Measurements from ENCODE around the gene ODAD3.

The ODAD3 gene

DNA sequence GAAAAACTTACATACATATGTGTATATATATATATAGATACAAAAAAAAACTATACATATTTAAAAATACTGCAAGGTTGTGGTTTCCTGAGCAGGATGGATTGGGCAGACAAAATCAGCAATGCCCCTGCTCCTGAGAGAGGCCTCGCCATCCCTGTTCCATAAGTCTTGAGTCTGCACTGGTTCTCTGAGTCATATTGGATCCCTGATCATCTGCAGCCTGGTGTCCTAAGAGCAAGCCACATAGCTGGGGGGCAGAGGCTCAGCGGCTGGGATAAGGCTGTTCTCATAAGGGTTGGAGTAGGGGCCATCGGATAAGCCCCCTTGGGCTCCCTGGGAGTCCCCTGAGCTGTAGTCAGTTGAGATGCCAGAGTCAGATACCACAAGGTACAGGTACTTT, 57.2 kb downstream of the ODAD3 start:
- no peak overlapping the region for H3K27ac ChIP-seq (ENCODE audit: low read depth, low read length)
- H3K9ac ChIP-seq (ENCODE audit: low read length) = no peak overlapping the region

DNA sequence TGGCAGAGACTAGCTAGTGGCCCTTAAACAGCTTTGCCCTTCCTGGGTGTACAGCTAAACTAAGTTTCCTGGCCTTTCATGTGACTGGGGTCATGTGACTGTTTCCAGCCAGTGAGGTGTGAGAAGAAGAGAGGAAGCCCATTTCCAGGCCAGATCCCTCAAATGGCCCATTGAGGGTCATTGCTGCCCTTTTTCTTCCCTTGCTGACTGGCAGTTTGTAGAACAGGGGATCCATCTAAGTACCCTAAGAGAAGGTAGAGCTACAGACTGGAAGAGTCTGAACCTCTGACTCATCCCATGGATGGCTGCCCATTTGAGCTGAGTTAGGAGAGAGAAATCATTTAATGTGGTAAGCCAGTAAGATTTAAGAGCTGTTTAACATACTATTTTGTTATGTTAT, 57.7 kb downstream of the ODAD3 start:
- Histone ChIP-seq H3K9me3 (ENCODE audit: low read length) (no peaks in the 10 kb centered on the region), H3K4me3 (ENCODE audit: low read depth in 1 of 2, low read length in 2 of 2) (no peak overlapping the region), H3K27ac (ENCODE audit: low read depth, low read length) (peak overlapping the region; percentile 70), H3K36me3 (ENCODE audit: insufficient read depth, low read length) (no peaks in the 10 kb centered on the region), H3K9ac (ENCODE audit: low read length) (no peak overlapping the region), H3K27me3 (ENCODE audit: control insufficient read depth in 1 of 2, insufficient read depth in 2 of 2, low read length in 2 of 2) (peaks cover 6 to 7% of the 10 kb centered on the region in 2 donors), H3K4me1 (ENCODE audit: insufficient read depth, low read length) (peaks cover 58% of the 10 kb centered on the region)

More for the DNA sequence above, 57.2 kb downstream of the ODAD3 start:
- no peaks in the 10 kb centered on the region for H3K36me3 ChIP-seq (ENCODE audit: insufficient read depth, low read length)
- H3K27me3 ChIP-seq (ENCODE audit: control insufficient read depth in 1 of 2, insufficient read depth in 2 of 2, low read length in 2 of 2) = peaks cover 6 to 12% of the 10 kb centered on the region in 2 donors
- no peak overlapping the region for H3K4me3 ChIP-seq (ENCODE audit: low read depth in 1 of 2, low read length in 2 of 2)
- no peaks in the 10 kb centered on the region for H3K9me3 ChIP-seq (ENCODE audit: low read length)
- peaks cover 58% of the 10 kb centered on the region for H3K4me1 ChIP-seq (ENCODE audit: insufficient read depth, low read length)

DNA sequence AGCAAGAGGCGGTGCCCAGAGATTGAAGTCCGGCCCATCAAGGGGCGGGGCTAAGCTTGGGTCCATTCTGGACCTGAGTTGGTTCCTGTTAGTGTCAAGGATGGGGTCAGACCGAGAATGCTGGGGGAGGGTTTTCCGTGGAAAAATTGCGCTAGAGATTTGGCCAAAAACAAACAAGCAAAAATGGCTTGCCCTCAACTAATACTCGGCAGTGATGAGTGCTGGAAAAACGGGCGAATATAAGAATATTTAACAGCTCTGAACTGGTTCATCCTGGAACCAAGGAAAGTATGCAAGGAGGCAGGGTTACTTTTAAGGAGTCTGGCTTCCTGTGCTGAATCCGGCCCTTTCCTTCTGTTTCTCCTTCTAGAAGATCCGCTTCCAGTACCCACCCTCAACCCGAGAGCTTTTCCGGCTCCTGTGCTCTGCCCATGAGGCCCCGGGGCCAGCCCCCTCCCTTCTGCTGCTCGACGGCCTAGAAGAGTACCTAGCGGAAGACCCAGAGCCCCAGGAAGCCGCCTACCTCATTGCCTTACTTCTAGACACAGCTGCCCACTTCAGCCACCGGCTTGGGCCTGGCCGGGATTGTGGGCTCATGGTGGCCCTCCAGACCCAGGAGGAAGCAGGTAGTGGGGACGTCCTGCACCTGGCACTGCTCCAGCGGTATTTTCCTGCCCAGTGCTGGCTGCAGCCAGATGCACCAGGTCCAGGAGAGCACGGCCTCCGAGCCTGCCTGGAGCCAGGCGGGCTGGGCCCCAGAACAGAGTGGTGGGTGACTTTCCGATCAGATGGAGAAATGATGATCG, 59.6 kb downstream of the ODAD3 start:
- H3K36me3 ChIP-seq (ENCODE audit: insufficient read depth, low read length) = no peaks in the 10 kb centered on the region
- no peaks in the 10 kb centered on the region for H3K27me3 ChIP-seq (ENCODE audit: control insufficient read depth in 1 of 2, insufficient read depth in 2 of 2, low read length in 2 of 2)
- H3K4me3 ChIP-seq (ENCODE audit: low read depth in 1 of 2, low read length in 2 of 2) = peak overlapping the region; percentile 25 to 67
- peaks cover 46% of the 10 kb centered on the region for H3K4me1 ChIP-seq (ENCODE audit: insufficient read depth, low read length)
- H3K9me3 ChIP-seq (ENCODE audit: low read length) = no peaks in the 10 kb centered on the region
- peak overlapping the region; percentile 93 for H3K27ac ChIP-seq (ENCODE audit: low read depth, low read length)
- H3K9ac ChIP-seq (ENCODE audit: low read length) = peak overlapping the region; percentile 35

DNA sequence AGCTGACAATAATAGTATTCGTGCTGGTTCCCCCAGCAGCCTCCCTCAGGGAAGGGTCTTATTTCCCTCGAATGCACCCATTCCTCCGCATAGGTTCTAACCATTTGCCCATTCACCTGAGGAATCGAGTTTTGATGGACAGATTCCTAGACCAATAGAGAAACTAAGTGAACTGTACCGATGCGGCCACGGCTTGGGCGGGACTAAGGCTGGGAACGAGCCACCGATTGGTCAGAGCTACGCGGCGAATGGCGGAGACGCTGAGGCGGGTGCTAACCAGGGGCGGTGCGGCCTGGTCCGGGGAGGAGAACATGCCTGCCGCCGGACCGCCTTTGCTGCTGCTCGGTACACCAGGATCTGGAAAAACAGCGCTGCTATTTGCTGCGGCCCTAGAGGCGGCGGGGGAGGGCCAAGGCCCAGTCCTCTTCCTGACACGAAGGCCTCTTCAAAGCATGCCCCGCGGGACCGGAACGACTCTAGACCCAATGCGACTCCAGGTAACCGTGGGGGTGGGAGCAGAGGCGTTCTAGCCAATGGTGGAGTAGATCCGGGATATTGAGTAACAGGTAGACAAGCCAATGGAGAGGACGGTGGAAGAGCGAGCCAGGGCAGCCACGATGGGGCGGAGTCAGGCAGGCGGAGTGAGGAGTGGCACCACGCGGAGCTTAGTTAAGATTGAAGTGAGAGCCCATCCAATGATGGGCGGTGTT, 60.3 kb downstream of the ODAD3 start, which contains the start of gene SWSAP1:
Gene SWSAP1, plus strand, starts transcription at position 234 of the 710 bp plus-strand sequence. Its CDS starts 15 bp downstream, at position 249.
- Histone ChIP-seq H3K27ac (ENCODE audit: low read depth, low read length) (peak within 1 kb of the TSS; percentile 93), H3K9ac (ENCODE audit: low read length) (peak within 1 kb of the TSS; percentile 35), H3K36me3 (ENCODE audit: insufficient read depth, low read length) (no peaks in the 10 kb centered on the region), H3K9me3 (ENCODE audit: low read length) (no peaks in the 10 kb centered on the region), H3K4me1 (ENCODE audit: insufficient read depth, low read length) (peaks cover 40% of the 10 kb centered on the region), H3K4me3 (ENCODE audit: low read depth in 1 of 2, low read length in 2 of 2) (peak within 1 kb of the TSS; percentile 43 to 67), H3K27me3 (ENCODE audit: control insufficient read depth in 1 of 2, insufficient read depth in 2 of 2, low read length in 2 of 2) (no peaks in the 10 kb centered on the region)

DNA sequence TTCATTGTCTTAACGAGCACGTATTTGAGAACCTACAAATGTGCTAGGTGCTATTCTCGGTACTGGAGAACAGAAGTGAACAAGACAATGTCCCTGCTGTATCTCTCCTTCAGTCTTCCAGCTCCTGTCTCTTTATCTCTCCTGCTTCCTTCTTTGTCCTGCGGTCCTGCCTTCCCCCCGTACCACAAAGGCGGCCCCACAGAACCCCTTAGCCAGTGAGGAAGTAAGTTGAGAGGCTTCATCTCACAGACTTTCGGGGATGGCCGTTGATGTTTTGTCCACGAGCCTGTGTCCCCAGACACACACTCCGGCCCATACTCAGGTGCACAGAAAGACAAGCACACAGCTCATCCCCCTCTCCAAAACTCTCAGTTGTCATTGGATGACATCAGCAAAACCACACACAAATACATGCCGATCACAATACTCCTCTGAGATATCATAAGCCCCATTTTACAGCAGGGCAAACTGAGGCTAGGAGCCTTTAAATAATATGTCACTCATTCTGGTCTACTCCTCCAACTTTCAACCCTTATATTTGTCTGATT, 61.0 kb downstream of the ODAD3 start:
- H3K27me3 ChIP-seq (ENCODE audit: control insufficient read depth in 1 of 2, insufficient read depth in 2 of 2, low read length in 2 of 2) = no peaks in the 10 kb centered on the region
- H3K4me3 ChIP-seq (ENCODE audit: low read depth in 1 of 2, low read length in 2 of 2) = peak overlapping the region; percentile 43 to 67
- peaks cover 40% of the 10 kb centered on the region for H3K4me1 ChIP-seq (ENCODE audit: insufficient read depth, low read length)
- H3K9me3 ChIP-seq (ENCODE audit: low read length) = no peaks in the 10 kb centered on the region
- H3K27ac ChIP-seq (ENCODE audit: low read depth, low read length) = peak overlapping the region; percentile 93
- H3K36me3 ChIP-seq (ENCODE audit: insufficient read depth, low read length) = no peaks in the 10 kb centered on the region
- H3K9ac ChIP-seq (ENCODE audit: low read length) = peak overlapping the region; percentile 8

DNA sequence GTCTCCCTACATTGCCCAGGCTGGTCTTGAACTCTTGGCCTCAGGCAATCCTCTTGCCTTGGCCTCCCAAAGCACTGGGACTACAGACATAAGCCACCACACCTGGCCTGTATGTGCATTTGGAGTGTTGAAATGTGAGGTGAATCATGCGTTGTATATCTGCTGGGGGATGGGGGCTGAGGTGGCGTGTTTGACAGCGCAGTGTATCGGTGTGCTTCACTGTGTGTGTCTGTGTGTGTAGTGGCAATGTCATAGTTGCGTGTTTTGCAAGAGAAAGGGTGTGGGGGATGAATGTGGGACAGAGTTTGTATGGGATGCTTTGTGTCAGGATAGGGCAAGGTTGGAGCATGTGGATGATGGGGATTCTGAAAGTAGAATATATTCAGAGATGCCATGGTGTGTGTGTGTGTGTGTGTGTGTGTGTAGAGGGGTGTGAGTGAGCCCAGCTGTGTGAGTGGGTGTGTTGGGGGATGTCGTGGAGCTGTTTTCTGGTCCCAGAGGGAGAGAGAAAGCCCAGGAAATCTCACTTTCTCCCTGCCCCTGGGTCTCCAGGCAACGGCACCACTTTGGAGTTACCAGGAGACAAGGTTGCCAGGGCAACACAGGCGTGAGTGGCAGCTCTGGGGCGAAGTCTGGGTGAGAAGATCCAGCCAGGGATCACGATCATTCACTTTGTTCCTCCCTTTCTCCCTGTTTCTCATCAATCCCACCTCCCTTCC, 61.6 kb downstream of the ODAD3 start:
- H3K36me3 ChIP-seq (ENCODE audit: insufficient read depth, low read length) = no peaks in the 10 kb centered on the region
- no peaks in the 10 kb centered on the region for H3K27me3 ChIP-seq (ENCODE audit: control insufficient read depth in 1 of 2, insufficient read depth in 2 of 2, low read length in 2 of 2)
- H3K4me1 ChIP-seq (ENCODE audit: insufficient read depth, low read length) = peaks cover 36% of the 10 kb centered on the region
- no peaks in the 10 kb centered on the region for H3K9me3 ChIP-seq (ENCODE audit: low read length)
- H3K4me3 ChIP-seq (ENCODE audit: low read depth in 1 of 2, low read length in 2 of 2) = peak overlapping the region in 1 of 2 donors; percentile 67
- no peak overlapping the region for H3K27ac ChIP-seq (ENCODE audit: low read depth, low read length)
- no peak overlapping the region for H3K9ac ChIP-seq (ENCODE audit: low read length)

DNA sequence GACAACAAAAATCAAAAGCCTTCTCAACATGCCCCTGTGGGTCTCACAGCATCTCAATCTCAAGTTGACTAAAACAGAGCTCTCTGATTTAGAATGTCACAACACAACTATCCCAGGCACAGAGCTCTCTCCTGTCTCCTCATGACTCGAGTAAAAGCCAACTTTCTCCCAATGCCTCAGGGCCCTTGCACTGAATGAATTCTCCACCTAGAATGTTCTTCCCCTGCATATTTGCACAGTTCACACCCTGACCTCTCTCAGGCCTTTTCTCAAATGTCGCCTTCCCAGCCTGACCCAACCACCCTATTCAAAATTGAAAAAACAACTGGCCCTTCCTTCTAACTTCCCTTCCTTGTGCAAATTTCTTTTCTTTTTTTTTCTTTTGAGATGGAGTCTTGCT, 64.2 kb downstream of the ODAD3 start:
- H3K27ac ChIP-seq (ENCODE audit: low read depth, low read length) = no peak overlapping the region
- no peak overlapping the region for H3K9ac ChIP-seq (ENCODE audit: low read length)
- no peaks in the 10 kb centered on the region for H3K27me3 ChIP-seq (ENCODE audit: control insufficient read depth in 1 of 2, insufficient read depth in 2 of 2, low read length in 2 of 2)
- no peaks in the 10 kb centered on the region for H3K9me3 ChIP-seq (ENCODE audit: low read length)
- no peak overlapping the region for H3K4me3 ChIP-seq (ENCODE audit: low read depth in 1 of 2, low read length in 2 of 2)
- H3K4me1 ChIP-seq (ENCODE audit: insufficient read depth, low read length) = peaks cover 14% of the 10 kb centered on the region
- no peaks in the 10 kb centered on the region for H3K36me3 ChIP-seq (ENCODE audit: insufficient read depth, low read length)

All from muscle layer of colon (tissue), 2 donors.